HUES48 (cell line): Measurements from ENCODE around the gene SLC25A39.

Experiments used
- H3K27ac ChIP-seq: one replicate; pipeline ENCODE4 v1.7.0; 2013; ENCODE audit warnings: low read depth, low read length, inconsistent platforms
- H3K27me3 ChIP-seq: 2 replicates; pipeline ENCODE4 v1.6.1; 2013; ENCODE audit warnings: mild to moderate bottlenecking, low read length; ENCODE audit not compliant: control insufficient read depth, insufficient read depth
- H3K36me3 ChIP-seq: 2 replicates; pipeline ENCODE4 v1.6.1; 2013; ENCODE audit warnings: low read length; ENCODE audit not compliant: control insufficient read depth, insufficient read depth
- H3K4me1 ChIP-seq: 2 replicates; pipeline ENCODE4 v1.6.1; 2013; ENCODE audit warnings: mild to moderate bottlenecking, low read length; ENCODE audit not compliant: control insufficient read depth, insufficient read depth
- H3K4me3 ChIP-seq: 2 replicates; pipeline ENCODE4 v1.5.1; 2013; ENCODE audit warnings: mild to moderate bottlenecking, low read depth, low read length
- H3K9ac ChIP-seq: 2 replicates; pipeline ENCODE4 v1.6.1; 2013; ENCODE audit warnings: mild to moderate bottlenecking, low read depth, low read length, moderate library complexity
- H3K9me3 ChIP-seq: 2 replicates; pipeline ENCODE4 v1.6.1; 2013; ENCODE audit warnings: low read length; ENCODE audit not compliant: control insufficient read depth, insufficient read depth

Gene SLC25A39

GRCh38 chr17:44310188-44310587, 14.4 kb downstream of the SLC25A39 start:
- no peaks in the 10 kb centered on the region for H3K36me3 ChIP-seq
- H3K4me1 ChIP-seq, result peaks cover 25% of the 10 kb centered on the region
- peaks cover 13% of the 10 kb centered on the region for H3K27me3 ChIP-seq
- no peak overlapping the region for H3K4me3 ChIP-seq
- no peak overlapping the region for H3K9ac ChIP-seq
- H3K27ac ChIP-seq, result no peak overlapping the region
- H3K9me3 ChIP-seq, result no peaks in the 10 kb centered on the region

GRCh38 chr17:44309472-44309871, 15.2 kb downstream of the SLC25A39 start:
- no peaks in the 10 kb centered on the region for H3K36me3 ChIP-seq
- 0 out of 2 replicates have a peak overlapping the region, but pooled peaks have one; percentile 52 for H3K4me3 ChIP-seq
- no peak overlapping the region for H3K9ac ChIP-seq
- H3K27ac ChIP-seq, result no peak overlapping the region
- peaks cover 7% of the 10 kb centered on the region for H3K27me3 ChIP-seq
- peaks cover 25% of the 10 kb centered on the region for H3K4me1 ChIP-seq
- no peaks in the 10 kb centered on the region for H3K9me3 ChIP-seq

- no peak overlapping the region for H3K9ac ChIP-seq
- no peaks in the 10 kb centered on the region for H3K9me3 ChIP-seq
- no peak overlapping the region for H3K27ac ChIP-seq
- peaks cover 25% of the 10 kb centered on the region for H3K4me1 ChIP-seq
- peaks cover under 1% of the 10 kb centered on the region for H3K27me3 ChIP-seq
- H3K4me3 ChIP-seq, result peak overlapping the region; percentile 52
- H3K36me3 ChIP-seq, result no peaks in the 10 kb centered on the region
Observed at GRCh38 chr17:44308865-44309264, 15.8 kb downstream of the SLC25A39 start.

- Histone ChIP-seq H3K27ac (peak within 1 kb of the TSS; percentile 82), H3K9ac (no peak within 1 kb of the TSS), H3K9me3 (no peaks in the 10 kb centered on the region), H3K4me3 (peak within 1 kb of the TSS; percentile 61), H3K27me3 (no peaks in the 10 kb centered on the region; the same call in 1 of the 2 replicates), H3K4me1 (peaks cover 25% of the 10 kb centered on the region), H3K36me3 (no peaks in the 10 kb centered on the region)
Observed at GRCh38 chr17:44308320-44308818, 16.3 kb downstream of the SLC25A39 start, which contains the start of gene RUNDC3A. RUNDC3A (plus strand) TSS chr17:44308601; CDS start chr17:44308833, 232 bp downstream.

GRCh38 chr17:44307387-44308186, 17.0 kb downstream of the SLC25A39 start:
- Histone ChIP-seq H3K4me1 (peaks cover 25% of the 10 kb centered on the region), H3K27ac (peak overlapping the region; percentile 82), H3K9me3 (no peaks in the 10 kb centered on the region), H3K27me3 (no peaks in the 10 kb centered on the region; the same call in 1 of the 2 replicates), H3K36me3 (no peaks in the 10 kb centered on the region), H3K9ac (no peak overlapping the region), H3K4me3 (peak overlapping the region; percentile 61)

GRCh38 chr17:44304651-44305050, 20.0 kb downstream of the SLC25A39 start:
- H3K27me3 ChIP-seq, result no peaks in the 10 kb centered on the region; the same call in 1 of the 2 replicates
- H3K36me3 ChIP-seq, result no peaks in the 10 kb centered on the region
- H3K9ac ChIP-seq, result no peak overlapping the region
- H3K9me3 ChIP-seq, result no peaks in the 10 kb centered on the region
- H3K27ac ChIP-seq, result no peak overlapping the region
- H3K4me1 ChIP-seq, result peaks cover 13% of the 10 kb centered on the region
- H3K4me3 ChIP-seq, result no peak overlapping the region

- H3K27me3 ChIP-seq, result no peaks in the 10 kb centered on the region
- no peaks in the 10 kb centered on the region for H3K4me1 ChIP-seq
- H3K27ac ChIP-seq, result no peak overlapping the region
- no peaks in the 10 kb centered on the region for H3K9me3 ChIP-seq
- H3K9ac ChIP-seq, result no peak overlapping the region
- no peaks in the 10 kb centered on the region for H3K36me3 ChIP-seq
- H3K4me3 ChIP-seq, result no peak overlapping the region
Observed at GRCh38 chr17:44297975-44298374, 26.6 kb downstream of the SLC25A39 start.

GRCh38 chr17:44293509-44294226, 31.0 kb downstream of the SLC25A39 start:
- Histone ChIP-seq H3K4me3 (no peak overlapping the region), H3K4me1 (no peaks in the 10 kb centered on the region), H3K9ac (no peak overlapping the region), H3K36me3 (no peaks in the 10 kb centered on the region), H3K9me3 (no peaks in the 10 kb centered on the region), H3K27me3 (no peaks in the 10 kb centered on the region), H3K27ac (no peak overlapping the region)

- no peaks in the 10 kb centered on the region for H3K36me3 ChIP-seq
- H3K27ac ChIP-seq, result no peak overlapping the region
- H3K9ac ChIP-seq, result no peak overlapping the region
- no peaks in the 10 kb centered on the region for H3K27me3 ChIP-seq
- no peaks in the 10 kb centered on the region for H3K4me1 ChIP-seq
- H3K9me3 ChIP-seq, result no peaks in the 10 kb centered on the region
- no peak overlapping the region for H3K4me3 ChIP-seq
Observed at GRCh38 chr17:44287651-44288050, 37.0 kb downstream of the SLC25A39 start.

- Histone ChIP-seq H3K4me1 (peaks cover 13% of the 10 kb centered on the region), H3K9ac (no peak overlapping the region), H3K27me3 (no peaks in the 10 kb centered on the region), H3K27ac (no peak overlapping the region), H3K36me3 (no peaks in the 10 kb centered on the region), H3K9me3 (no peaks in the 10 kb centered on the region), H3K4me3 (no peak overlapping the region)
Observed at GRCh38 chr17:44284024-44284400, 40.6 kb downstream of the SLC25A39 start.
